K562 (cell line): ENCODE measurements around the gene REM2. TPM values are rescaled to one million over a fixed set of nuclear protein-coding genes. Genes with fewer than 3 reads are reported as not detected.

Source experiments
- ARID4B ChIP-seq: sonication (generic); formaldehyde crosslinking; IDR thresholded peaks from 2 replicates; pipeline ENCODE4 v1.8.0; 2022; ENCODE audit warnings: mild to moderate bottlenecking, missing genetic modification reagents
- GABPA ChIP-seq: fragments of 200-800 bp; sonication (Bioruptor generic); conservative IDR thresholded peaks from 2 replicates; pipeline ENCODE4 v1.6.1; 2016; ENCODE audit warnings: low read depth, missing genetic modification characterization, missing compliant biosample characterization
- POLR2G ChIP-seq: fragments of 200-400 bp; formaldehyde crosslinking; IDR thresholded peaks from 2 replicates; pipeline ENCODE4 v1.6.1; 2017; ENCODE audit warnings: low read depth, mild to moderate bottlenecking, antibody characterized with exemption, low read length, moderate library complexity
- ZBTB40 ChIP-seq, 2 experiments: fragments of 450-650 bp in 1 of 2; sonication (generic) in 1 of 2; formaldehyde crosslinking in 1 of 2; IDR thresholded peaks; 2 replicates each; pipeline versions ENCODE4 v1.7.1 to v1.9.0; 2016 to 2022; ENCODE audit warnings: inconsistent platforms in 1 of 2, mild to moderate bottlenecking in 1 of 2, missing genetic modification reagents in 1 of 2
- ZNF121 ChIP-seq: sonication (generic); formaldehyde crosslinking; conservative IDR thresholded peaks from 2 replicates; pipeline ENCODE4 v1.8.0; 2022; ENCODE audit warnings: missing genetic modification reagents
- ZNF592 ChIP-seq: fragments of 450-650 bp; IDR thresholded peaks from 2 replicates; pipeline ENCODE4 v1.6.1; 2017; ENCODE audit warnings: antibody characterized with exemption, mild to moderate bottlenecking
- polyA plus RNA-seq, 8 experiments: library from polyadenylated mRNA; depleted of rRNA in 4 of 8; stranded (reverse) in 5 of 8; unstranded in 3 of 8; fragments of >200 nt; fragmentation: Nextera tagmentation in 2 of 8; fragmentation: Illumina TruSeq in 1 of 8; extraction: Ambion mirVana in 2 of 8; extraction: Trizol in 1 of 8; gene quantifications; 2 replicates each; pipeline versions ENCODE4 v1.2.1 to v1.2.3, GENCODE V29; 2011 to 2014; ENCODE audit warnings: inconsistent platforms in 1 of 8, missing spikeins in 1 of 8
- total RNA-seq, 7 experiments: library from RNA; depleted of rRNA in 6 of 7; stranded (reverse); fragments of >200 nt in 6 of 7; fragmentation: Illumina TruSeq in 2 of 7; extraction: Trizol in 2 of 7; gene quantifications; 2 replicates each; pipeline versions ENCODE4 v1.2.1 to v1.2.3, GENCODE V29; 2011 to 2021; ENCODE audit warnings: low replicate concordance in 1 of 7

REM2 gene
- total and polyA plus RNA-seq, 9 of the 15 experiments (the other 6 are each of a cell fraction or from before 2014, with no cell fraction given) = 0.18 to 1.0 (median 0.38) TPM

- TF ChIP-seq ZBTB40 (IDR thresholded peaks at IDR 0.05) = peak; percentile 49
- TF ChIP-seq ZBTB40 (CRISPR knock-in tag; IDR thresholded peaks at IDR 0.05) = no peak
- no peak for TF ChIP-seq ZNF121 (CRISPR knock-in tag)
- peak; percentile 70 for TF ChIP-seq GABPA
- no peak; the same call in 1 of the 2 replicates for TF ChIP-seq ZNF592
- peak; percentile 11 for TF ChIP-seq ARID4B
- peak; percentile 74 for TF ChIP-seq POLR2G
Observed at GRCh38 chr14:22872033-22872832, 10.8 kb upstream of the REM2 start (continued).
